SK-N-SH treated with all-trans-retinoic acid at 6 μM for 48 hours (cell line): ENCODE results near the gene MIEN1.

Experiments
- ATAC-seq: fragments of 200-7000 bp; cut with Tn5 transposase; 3 replicates; pipeline ENCODE4 v1.9.1; 2020; ENCODE audit warnings: mild to moderate bottlenecking, moderate library complexity
- BACH2 ChIP-seq: fragments of 250-450 bp; sonication (Bioruptor Pico); IDR thresholded peaks from 2 replicates; pipeline ENCODE4 v1.9.0; 2021; ENCODE audit warnings: mild to moderate bottlenecking, borderline replicate concordance
- CSDC2 ChIP-seq: fragments of 250-450 bp; sonication (Bioruptor Pico); IDR thresholded peaks from 2 replicates; pipeline ENCODE4 v1.5.0; 2020; ENCODE audit warnings: mild to moderate bottlenecking, moderate library complexity
- ESRRG ChIP-seq: fragments of 250-450 bp; sonication (Bioruptor Pico); IDR thresholded peaks from 2 replicates; pipeline ENCODE4 v1.6.1; 2021; ENCODE audit warnings: mild to moderate bottlenecking
- GLIS3 ChIP-seq: fragments of 250-450 bp; sonication (Bioruptor Pico); IDR thresholded peaks from 2 replicates; pipeline ENCODE4 v1.5.0; 2020; ENCODE audit warnings: mild to moderate bottlenecking, moderate library complexity
- ISL1 ChIP-seq: fragments of 250-450 bp; sonication (Bioruptor Pico); IDR thresholded peaks from 2 replicates; pipeline ENCODE4 v2.1.2; 2022; ENCODE audit warnings: mild to moderate bottlenecking, moderate library complexity
- OSR1 ChIP-seq: fragments of 250-450 bp; sonication (Bioruptor Pico); IDR thresholded peaks from 2 replicates; pipeline ENCODE4 v1.8.0; 2022; ENCODE audit warnings: moderate library complexity, mild to moderate bottlenecking, inconsistent platforms
- PPARA ChIP-seq: fragments of 250-450 bp; sonication (Bioruptor Pico); IDR thresholded peaks from 2 replicates; pipeline ENCODE4 v1.5.0; 2020; ENCODE audit warnings: mild to moderate bottlenecking, borderline replicate concordance
- RARB ChIP-seq: fragments of 250-450 bp; sonication (Bioruptor Pico); IDR thresholded peaks from 2 replicates; pipeline ENCODE4 v1.8.0; 2021; ENCODE audit warnings: mild to moderate bottlenecking, moderate library complexity
- TCF4 ChIP-seq: fragments of 250-450 bp; sonication (Bioruptor Pico); IDR thresholded peaks from 2 replicates; pipeline ENCODE4 v1.8.0; 2021; ENCODE audit warnings: mild to moderate bottlenecking, moderate library complexity, borderline replicate concordance
- TOX ChIP-seq: fragments of 250-450 bp; sonication (Bioruptor Pico); IDR thresholded peaks from 2 replicates; pipeline ENCODE4 v1.8.0; 2021; ENCODE audit warnings: mild to moderate bottlenecking, moderate library complexity, borderline replicate concordance
- ZC3H10 ChIP-seq: fragments of 250-450 bp; sonication (Bioruptor Pico); IDR thresholded peaks from 2 replicates; pipeline ENCODE4 v1.5.1; 2021; ENCODE audit warnings: mild to moderate bottlenecking, moderate library complexity
- ZFP3 ChIP-seq: fragments of 250-450 bp; sonication (Bioruptor Pico); IDR thresholded peaks from 2 replicates; pipeline ENCODE4 v1.5.0; 2020; ENCODE audit warnings: mild to moderate bottlenecking, moderate library complexity
- ZFP30 ChIP-seq: fragments of 450-650 bp; formaldehyde crosslinking; IDR thresholded peaks from 2 replicates; pipeline ENCODE4 v1.5.0; 2022; ENCODE audit warnings: mild to moderate bottlenecking, moderate library complexity
- ZNF70 ChIP-seq: fragments of 450-650 bp; formaldehyde crosslinking; IDR thresholded peaks from 2 replicates; pipeline ENCODE4 v1.5.0; 2020; ENCODE audit warnings: mild to moderate bottlenecking, moderate library complexity
- ZNF8 ChIP-seq: fragments of 450-650 bp; formaldehyde crosslinking; IDR thresholded peaks from 2 replicates; pipeline ENCODE4 v1.5.0; 2020; ENCODE audit warnings: mild to moderate bottlenecking, moderate library complexity
- TF ChIP-seq, protein P1 (sequence below): fragments of 250-450 bp; sonication (Bioruptor Pico); IDR thresholded peaks from 2 replicates; pipeline ENCODE4 v1.5.1; 2020; ENCODE audit warnings: low read depth, mild to moderate bottlenecking, moderate library complexity
- TF ChIP-seq, protein P2 (sequence below): fragments of 250-450 bp; sonication (Bioruptor Pico); IDR thresholded peaks from 2 replicates; pipeline ENCODE4 v1.8.0; 2021; ENCODE audit warnings: low read depth, mild to moderate bottlenecking, moderate library complexity, borderline replicate concordance
- TF ChIP-seq, protein P3 (sequence below): fragments of 250-450 bp; sonication (Bioruptor Pico); IDR thresholded peaks from 2 replicates; pipeline ENCODE4 v1.5.0; 2020; ENCODE audit warnings: mild to moderate bottlenecking, moderate library complexity
- TF ChIP-seq, protein P4 (sequence below): fragments of 250-450 bp; sonication (Bioruptor Pico); IDR thresholded peaks from 2 replicates; pipeline ENCODE4 v1.8.0; 2020; ENCODE audit warnings: mild to moderate bottlenecking, moderate library complexity, borderline replicate concordance
- TF ChIP-seq, protein P5 (sequence below): fragments of 250-450 bp; sonication (Bioruptor Pico); IDR thresholded peaks from 2 replicates; pipeline ENCODE4 v1.5.1; 2021; ENCODE audit warnings: mild to moderate bottlenecking, moderate library complexity

MIEN1 gene

DNA sequence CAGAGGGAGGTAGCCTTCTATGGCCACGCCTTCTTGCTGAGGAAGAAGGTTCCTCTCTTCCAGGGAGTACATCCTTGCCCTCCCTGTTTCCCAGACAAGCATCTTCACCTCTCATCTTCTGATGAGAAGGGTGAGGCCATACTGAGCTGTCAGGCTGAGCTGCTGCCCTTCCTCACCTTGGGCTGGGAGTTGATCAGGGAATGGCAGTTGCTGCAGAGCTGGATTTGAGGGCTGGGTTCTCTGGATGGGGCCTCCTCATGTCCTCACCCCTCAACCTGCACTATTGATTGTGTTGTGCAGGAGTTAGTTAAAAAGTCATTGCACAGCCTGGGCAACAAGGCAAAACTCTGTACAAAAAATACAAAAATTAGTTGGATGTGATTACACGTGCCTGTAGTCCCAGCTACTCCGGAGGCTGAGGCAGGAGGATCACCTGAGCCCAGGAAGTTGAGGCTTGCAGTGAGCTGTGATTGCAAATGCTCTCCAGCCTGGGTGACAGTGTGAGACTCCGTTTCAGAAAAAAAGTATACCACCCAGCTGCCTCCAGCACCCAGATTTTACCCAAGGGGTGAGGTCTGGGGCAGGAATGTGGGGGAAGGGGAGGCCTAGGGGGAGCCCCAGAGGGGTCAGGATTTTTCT is 28.4 kb downstream of the MIEN1 start:
- TF ChIP-seq ZC3H10 (CRISPR knock-in tag) (no peak), OSR1 (no peak)
- TF ChIP-seq, protein P1, sequence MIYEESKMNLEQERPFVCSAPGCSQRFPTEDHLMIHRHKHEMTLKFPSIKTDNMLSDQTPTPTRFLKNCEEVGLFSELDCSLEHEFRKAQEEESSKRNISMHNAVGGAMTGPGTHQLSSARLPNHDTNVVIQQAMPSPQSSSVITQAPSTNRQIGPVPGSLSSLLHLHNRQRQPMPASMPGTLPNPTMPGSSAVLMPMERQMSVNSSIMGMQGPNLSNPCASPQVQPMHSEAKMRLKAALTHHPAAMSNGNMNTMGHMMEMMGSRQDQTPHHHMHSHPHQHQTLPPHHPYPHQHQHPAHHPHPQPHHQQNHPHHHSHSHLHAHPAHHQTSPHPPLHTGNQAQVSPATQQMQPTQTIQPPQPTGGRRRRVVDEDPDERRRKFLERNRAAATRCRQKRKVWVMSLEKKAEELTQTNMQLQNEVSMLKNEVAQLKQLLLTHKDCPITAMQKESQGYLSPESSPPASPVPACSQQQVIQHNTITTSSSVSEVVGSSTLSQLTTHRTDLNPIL (CRISPR knock-in tag) = no peak

DNA sequence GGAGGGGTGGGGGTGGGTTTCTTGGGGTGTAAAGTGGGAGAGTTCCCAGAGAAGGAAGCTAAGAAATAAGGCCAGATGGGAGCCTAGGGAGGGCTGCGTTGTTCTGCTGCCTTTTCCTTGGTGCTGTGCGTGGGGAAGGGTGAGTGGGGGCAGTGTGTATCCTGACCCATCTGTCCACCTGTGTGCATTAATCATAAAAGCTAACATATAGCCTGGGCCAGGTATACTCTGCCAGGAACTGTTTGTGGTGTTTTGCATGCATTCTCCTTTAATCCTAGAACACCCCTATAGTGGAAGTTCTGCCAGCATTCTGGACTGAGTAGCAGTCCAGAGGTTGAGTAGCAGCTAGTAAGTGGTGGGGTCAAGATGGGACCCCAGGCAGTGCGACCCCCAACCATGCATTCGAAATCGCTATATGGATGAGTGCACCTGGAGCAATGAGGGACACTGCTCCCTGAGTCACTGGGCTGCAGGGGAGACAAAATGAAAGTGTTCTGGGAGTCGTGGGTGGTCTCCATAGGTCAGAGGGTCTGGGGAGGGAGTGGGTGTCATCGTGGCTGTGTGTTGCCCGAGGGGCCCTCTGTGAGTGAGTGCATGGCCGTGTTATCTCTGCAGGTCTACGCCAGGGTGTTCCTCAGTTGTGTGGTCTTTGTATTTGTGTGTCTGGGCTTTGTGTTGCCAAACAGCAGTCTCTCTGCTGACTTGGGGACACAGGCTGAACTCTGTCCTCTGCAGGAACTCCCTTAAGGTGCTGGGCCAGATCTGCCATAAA is 29.1 kb downstream of the MIEN1 start:
- ATAC-seq = no peak
- no peak for TF ChIP-seq TOX (CRISPR knock-in tag)
- no peak for TF ChIP-seq RARB (CRISPR knock-in tag)
- TF ChIP-seq ESRRG (CRISPR knock-in tag) = no peak

More for the DNA sequence above, 28.4 kb downstream of the MIEN1 start:
- ATAC-seq = no peak

DNA sequence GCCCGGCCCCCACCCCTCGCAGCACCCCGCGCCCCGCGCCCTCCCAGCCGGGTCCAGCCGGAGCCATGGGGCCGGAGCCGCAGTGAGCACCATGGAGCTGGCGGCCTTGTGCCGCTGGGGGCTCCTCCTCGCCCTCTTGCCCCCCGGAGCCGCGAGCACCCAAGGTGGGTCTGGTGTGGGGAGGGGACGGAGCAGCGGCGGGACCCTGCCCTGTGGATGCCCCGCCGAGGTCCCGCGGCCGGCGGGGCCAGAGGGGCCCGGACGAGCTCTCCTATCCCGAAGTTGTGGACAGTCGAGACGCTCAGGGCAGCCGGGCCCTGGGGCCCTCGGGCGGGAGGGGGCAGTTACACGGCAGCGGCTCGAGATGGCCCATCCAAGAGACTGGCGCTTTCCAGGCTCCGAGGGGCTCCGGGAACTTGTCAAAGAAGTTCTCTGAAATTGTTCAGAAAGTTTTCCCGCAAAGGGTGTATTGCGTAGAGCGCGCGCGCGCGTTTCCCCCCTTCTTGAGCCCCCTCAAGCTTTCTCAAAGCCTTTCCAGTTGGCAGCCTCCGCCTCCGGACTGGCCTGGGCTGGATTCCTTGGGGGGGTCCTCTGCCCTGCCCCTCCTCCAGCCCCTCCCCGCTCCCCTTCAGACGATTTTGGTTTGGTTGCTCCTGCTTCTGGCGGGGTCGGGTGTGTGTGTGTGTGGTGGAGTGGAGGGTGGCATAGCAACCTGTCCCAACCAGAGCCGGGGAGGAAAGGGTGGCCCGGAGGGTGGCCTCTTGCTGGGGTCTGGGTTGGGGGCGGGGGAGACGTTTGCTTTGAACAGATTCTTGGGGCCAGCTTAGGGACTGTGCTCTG is 30.0 kb downstream of the MIEN1 start:
- ATAC-seq = no peak
- TF ChIP-seq BACH2 (no peak), ISL1 (CRISPR knock-in tag) (no peak), GLIS3 (CRISPR knock-in tag) (no peak), ZFP30 (CRISPR knock-in tag) (no peak), ZNF70 (CRISPR knock-in tag) (no peak), RARB (CRISPR knock-in tag) (no peak), ZC3H10 (CRISPR knock-in tag) (no peak)
- TF ChIP-seq, protein P2, sequence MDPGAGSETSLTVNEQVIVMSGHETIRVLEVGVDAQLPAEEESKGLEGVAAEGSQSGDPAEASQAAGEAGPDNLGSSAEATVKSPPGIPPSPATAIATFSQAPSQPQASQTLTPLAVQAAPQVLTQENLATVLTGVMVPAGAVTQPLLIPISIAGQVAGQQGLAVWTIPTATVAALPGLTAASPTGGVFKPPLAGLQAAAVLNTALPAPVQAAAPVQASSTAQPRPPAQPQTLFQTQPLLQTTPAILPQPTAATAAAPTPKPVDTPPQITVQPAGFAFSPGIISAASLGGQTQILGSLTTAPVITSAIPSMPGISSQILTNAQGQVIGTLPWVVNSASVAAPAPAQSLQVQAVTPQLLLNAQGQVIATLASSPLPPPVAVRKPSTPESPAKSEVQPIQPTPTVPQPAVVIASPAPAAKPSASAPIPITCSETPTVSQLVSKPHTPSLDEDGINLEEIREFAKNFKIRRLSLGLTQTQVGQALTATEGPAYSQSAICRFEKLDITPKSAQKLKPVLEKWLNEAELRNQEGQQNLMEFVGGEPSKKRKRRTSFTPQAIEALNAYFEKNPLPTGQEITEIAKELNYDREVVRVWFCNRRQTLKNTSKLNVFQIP (CRISPR knock-in tag) = no peak
- TF ChIP-seq, protein P3, sequence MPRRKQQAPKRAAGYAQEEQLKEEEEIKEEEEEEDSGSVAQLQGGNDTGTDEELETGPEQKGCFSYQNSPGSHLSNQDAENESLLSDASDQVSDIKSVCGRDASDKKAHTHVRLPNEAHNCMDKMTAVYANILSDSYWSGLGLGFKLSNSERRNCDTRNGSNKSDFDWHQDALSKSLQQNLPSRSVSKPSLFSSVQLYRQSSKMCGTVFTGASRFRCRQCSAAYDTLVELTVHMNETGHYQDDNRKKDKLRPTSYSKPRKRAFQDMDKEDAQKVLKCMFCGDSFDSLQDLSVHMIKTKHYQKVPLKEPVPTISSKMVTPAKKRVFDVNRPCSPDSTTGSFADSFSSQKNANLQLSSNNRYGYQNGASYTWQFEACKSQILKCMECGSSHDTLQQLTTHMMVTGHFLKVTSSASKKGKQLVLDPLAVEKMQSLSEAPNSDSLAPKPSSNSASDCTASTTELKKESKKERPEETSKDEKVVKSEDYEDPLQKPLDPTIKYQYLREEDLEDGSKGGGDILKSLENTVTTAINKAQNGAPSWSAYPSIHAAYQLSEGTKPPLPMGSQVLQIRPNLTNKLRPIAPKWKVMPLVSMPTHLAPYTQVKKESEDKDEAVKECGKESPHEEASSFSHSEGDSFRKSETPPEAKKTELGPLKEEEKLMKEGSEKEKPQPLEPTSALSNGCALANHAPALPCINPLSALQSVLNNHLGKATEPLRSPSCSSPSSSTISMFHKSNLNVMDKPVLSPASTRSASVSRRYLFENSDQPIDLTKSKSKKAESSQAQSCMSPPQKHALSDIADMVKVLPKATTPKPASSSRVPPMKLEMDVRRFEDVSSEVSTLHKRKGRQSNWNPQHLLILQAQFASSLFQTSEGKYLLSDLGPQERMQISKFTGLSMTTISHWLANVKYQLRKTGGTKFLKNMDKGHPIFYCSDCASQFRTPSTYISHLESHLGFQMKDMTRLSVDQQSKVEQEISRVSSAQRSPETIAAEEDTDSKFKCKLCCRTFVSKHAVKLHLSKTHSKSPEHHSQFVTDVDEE (CRISPR knock-in tag) = no peak

DNA sequence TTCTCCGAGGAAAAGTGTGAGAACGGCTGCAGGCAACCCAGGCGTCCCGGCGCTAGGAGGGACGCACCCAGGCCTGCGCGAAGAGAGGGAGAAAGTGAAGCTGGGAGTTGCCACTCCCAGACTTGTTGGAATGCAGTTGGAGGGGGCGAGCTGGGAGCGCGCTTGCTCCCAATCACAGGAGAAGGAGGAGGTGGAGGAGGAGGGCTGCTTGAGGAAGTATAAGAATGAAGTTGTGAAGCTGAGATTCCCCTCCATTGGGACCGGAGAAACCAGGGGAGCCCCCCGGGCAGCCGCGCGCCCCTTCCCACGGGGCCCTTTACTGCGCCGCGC is 30.5 kb downstream of the MIEN1 start, which contains the start of gene ERBB2:
TSS of gene ERBB2 (plus strand) at position 247 of the 330 bp plus-strand sequence. CDS start 175 bp downstream, outside the sequence.
- TF ChIP-seq, protein P3 (CRISPR knock-in tag) = no peak
- TF ChIP-seq CSDC2 (CRISPR knock-in tag) (no peak), ZC3H10 (CRISPR knock-in tag) (no peak), ZNF8 (CRISPR knock-in tag) (no peak), ISL1 (CRISPR knock-in tag) (no peak), TCF4 (CRISPR knock-in tag) (no peak), ZFP30 (CRISPR knock-in tag) (no peak), PPARA (no peak), TOX (CRISPR knock-in tag) (no peak), ZFP3 (CRISPR knock-in tag) (no peak)
- TF ChIP-seq, protein P2 (CRISPR knock-in tag) = no peak
- TF ChIP-seq, protein P4, sequence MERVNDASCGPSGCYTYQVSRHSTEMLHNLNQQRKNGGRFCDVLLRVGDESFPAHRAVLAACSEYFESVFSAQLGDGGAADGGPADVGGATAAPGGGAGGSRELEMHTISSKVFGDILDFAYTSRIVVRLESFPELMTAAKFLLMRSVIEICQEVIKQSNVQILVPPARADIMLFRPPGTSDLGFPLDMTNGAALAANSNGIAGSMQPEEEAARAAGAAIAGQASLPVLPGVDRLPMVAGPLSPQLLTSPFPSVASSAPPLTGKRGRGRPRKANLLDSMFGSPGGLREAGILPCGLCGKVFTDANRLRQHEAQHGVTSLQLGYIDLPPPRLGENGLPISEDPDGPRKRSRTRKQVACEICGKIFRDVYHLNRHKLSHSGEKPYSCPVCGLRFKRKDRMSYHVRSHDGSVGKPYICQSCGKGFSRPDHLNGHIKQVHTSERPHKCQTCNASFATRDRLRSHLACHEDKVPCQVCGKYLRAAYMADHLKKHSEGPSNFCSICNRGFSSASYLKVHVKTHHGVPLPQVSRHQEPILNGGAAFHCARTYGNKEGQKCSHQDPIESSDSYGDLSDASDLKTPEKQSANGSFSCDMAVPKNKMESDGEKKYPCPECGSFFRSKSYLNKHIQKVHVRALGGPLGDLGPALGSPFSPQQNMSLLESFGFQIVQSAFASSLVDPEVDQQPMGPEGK (CRISPR knock-in tag) = no peak
- TF ChIP-seq, protein P5, sequence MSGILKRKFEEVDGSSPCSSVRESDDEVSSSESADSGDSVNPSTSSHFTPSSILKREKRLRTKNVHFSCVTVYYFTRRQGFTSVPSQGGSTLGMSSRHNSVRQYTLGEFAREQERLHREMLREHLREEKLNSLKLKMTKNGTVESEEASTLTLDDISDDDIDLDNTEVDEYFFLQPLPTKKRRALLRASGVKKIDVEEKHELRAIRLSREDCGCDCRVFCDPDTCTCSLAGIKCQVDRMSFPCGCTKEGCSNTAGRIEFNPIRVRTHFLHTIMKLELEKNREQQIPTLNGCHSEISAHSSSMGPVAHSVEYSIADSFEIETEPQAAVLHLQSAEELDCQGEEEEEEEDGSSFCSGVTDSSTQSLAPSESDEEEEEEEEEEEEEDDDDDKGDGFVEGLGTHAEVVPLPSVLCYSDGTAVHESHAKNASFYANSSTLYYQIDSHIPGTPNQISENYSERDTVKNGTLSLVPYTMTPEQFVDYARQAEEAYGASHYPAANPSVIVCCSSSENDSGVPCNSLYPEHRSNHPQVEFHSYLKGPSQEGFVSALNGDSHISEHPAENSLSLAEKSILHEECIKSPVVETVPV (CRISPR knock-in tag) = no peak
- TF ChIP-seq, all 23 proteins: peak for 0
- no peak for ATAC-seq
